Inflammatory macrophage treated with lipopolysaccharide for 1 hour (primary cell): ENCODE results near the gene PFDN1.

ENCODE experiments used
- DNase-seq, 2 donors: peaks; one replicate each; pipeline ENCODE4 v3.0.0-alpha.2; 2020 to 2022

Gene PFDN1

DNA sequence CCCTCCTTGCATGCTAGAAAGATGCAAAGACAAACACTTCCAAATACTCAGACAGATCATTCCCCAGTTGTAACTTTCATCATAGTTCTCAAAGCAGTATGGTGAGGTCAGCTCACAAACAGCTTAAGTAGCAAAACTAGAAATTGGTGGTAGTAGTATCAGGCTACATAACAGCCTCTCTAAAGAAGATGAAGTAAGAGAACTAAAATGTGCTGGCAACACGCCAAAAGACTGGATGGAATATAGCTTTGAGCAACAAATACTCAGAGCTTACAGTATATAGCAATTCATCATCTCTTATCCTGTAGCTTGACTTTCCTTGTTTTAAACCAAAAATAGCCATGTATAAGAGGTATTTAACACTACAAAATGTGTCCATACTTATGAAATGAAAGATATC lies 7.5 kb downstream of the PFDN1 start:
- DNase-seq: peak; percentile 38 to 70

DNA sequence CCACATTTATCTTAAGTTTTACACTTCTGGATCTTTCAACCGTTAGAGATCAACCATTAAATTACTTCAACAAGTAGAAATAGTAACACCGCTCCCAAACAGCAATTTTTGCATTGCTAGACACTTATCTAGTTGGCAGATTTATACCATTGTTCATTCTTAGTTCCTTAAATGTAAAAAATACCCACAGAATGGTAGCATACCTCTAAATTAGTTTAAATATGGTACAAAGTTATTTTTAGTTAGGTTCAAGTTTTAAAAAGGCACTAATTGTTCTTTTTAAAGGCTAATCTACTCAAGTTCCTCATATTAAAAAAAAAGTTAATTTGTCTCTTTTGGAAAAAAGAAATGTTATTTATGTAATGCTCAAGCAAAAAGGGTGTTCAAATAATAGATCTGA lies 8.1 kb downstream of the PFDN1 start:
- DNase-seq: no peak

GRCh38 chr5:140293849-140294100 lies 9.1 kb downstream of the PFDN1 start:
- no peak for DNase-seq

DNA sequence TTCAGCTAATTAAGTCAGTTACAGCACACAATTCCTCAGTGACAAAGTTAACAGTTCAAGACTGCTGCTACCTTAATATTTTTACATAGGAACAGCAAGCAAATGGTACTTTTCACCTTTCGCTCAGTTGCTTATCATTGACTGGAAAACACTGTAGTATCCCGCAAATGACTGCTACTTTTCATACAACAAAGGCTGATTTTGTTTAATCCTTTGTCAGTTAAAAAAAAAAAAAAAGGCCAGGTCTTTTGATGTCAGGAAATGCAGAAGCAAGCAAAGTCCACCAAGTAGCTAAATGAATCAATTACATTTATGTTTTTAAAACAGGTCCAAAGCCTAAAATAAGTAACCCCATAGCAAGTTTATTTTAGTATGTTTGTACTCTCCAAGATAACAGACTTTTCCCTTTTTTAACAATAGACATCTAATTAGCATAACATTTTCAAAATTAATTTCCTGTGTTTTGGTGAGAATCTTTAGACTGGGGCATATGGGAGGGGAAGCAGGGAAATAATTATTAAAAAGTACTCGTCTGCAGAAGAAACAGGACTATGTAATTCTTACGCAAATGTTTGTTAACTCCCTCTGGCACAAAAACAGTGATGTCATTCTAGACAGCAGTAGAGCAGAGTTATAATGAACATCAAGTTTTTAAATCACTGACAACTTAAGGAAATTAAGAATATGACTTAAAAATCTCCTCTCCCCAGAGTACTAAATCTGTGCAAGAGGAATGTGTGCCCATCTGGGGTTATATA lies 9.6 kb downstream of the PFDN1 start:
- DNase-seq: peak; percentile 39 to 49

DNA sequence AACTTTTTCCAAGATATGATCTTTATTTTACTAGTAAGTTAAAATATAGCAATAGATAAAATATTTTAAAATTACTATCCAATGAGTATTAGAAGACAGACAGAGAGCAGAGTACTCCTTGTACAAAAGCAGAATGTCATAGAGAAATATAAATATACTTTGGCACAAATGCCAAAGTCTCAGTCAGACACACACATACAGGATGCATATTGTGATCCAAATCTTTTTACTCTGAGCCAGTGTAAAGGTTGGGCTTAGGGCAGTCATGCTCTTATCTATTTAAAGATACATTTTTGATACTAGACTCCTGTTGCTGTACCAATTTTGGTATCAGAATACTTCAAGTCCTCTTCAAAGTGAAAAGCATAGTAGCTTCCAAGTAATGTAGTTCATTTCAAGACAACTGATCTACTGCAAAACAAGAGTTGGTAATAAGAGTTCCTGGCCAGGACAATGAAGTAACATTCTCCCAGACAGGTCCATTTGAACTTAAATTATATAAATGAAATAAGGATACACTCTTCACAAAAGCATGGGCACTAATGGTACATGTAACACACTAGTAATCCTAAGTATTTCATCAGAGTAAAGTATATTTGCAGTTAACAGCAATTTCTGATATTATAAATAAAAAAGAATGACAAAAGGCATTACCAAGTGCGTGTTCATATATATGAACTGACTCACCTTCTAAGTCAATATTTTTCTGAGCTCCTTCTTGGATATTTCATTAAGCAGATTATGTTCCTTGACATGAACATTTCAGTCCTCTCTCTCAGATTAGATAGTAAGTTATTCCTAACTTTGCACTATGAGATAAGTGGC lies 10.5 kb downstream of the PFDN1 start:
- no peak for DNase-seq

DNA sequence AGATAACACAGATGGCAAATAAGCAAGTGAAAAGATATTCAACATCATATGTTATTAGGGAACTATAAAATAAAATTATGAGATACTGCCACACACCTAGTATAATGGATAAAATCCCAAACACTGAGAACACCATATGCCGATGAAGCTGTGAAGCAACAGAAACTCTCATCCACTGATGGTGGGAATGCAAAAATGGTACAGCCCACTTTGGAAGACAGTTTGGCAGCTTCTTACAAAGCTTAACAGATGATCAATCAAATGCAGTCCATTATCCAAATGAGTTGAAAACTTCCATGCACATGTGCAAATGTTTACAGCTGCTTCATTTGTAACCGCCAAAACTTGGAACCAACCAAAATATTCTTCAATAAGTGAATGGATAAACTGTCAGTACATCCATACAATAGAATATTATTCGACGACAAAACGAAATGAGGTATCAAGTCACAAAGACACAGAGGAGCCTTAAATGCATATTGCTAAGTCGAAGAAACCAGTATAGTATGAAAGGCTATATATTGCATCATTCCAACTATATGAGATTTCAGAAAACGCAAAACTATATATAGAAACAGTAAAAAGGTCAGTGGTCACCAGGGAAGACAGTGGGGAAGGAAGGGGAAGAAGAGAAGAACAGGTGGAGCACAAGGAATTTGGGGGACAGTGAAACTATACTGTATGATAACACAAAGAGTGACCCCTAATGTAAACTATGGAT lies 14.9 kb downstream of the PFDN1 start:
- DNase-seq: no peak

GRCh38 chr5:140286424-140286823 lies 16.5 kb downstream of the PFDN1 start:
- no peak for DNase-seq

DNA sequence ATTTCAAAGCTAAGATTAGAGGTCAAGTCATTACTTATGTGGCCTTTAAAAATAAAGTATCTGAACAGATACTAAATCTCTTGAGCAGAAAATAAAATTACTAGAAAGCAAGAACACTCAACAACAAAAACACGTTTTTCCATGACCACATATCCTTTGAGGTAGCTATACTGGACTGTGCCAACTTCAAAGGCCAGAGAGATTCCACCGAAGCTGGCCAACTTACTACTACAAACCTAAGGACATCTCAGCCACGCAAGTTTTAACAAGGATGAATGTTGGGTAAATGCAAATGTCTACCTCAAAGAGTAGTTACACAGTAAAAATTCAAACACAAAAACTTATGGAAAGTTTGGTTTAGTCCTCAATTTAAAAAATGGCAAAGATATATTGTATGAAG lies 18.9 kb downstream of the PFDN1 start:
- DNase-seq: no peak

- no peak for DNase-seq
Observed at GRCh38 chr5:140282266-140282665, 20.6 kb downstream of the PFDN1 start.

GRCh38 chr5:140275837-140276236 lies 27.1 kb downstream of the PFDN1 start:
- no peak for DNase-seq

DNA sequence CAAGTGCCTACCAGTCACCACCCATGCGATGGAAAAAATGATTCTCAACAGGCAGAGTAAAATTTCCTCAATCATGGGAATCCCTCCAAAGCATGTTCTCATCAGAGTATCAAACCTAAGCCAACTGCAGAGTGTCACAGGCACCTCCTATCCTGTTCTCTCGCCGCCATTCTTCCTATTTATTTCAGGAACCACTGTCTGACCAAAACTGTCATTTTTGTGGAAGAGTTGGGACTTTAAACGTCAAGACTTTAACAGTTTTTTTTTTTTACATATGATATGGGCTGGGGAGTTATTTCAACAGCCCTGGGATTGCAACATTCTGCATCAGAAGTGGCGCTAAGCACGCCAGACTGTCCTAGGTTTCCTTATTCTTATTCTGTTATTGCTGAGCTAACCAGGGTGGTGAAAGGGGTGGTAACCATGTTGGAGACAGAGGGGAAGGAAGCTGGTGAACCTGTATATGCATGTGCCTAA lies 29.5 kb downstream of the PFDN1 start:
- peak; percentile 77 to 86 for DNase-seq

DNA sequence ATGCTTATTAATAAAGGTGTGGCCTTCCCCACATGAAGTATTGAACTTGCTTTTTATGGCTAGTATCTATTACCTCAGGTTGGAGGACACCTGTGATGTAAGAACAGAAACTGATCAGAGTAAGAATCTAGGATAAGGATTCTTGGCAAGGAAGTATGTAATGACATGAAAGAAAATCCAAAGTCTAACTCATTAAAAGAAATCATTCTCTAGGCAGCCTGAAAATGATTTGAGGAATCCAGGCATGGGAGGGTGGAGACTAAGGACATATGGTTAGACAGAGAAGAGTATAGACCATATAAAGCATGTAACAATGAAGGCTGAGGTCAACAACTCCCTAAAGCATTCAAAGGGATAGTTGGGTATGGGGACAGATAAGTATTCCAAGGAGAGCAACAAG lies 32.9 kb downstream of the PFDN1 start:
- DNase-seq: no peak

- DNase-seq: no peak
Observed at GRCh38 chr5:140267559-140268018, 35.3 kb downstream of the PFDN1 start.

DNA sequence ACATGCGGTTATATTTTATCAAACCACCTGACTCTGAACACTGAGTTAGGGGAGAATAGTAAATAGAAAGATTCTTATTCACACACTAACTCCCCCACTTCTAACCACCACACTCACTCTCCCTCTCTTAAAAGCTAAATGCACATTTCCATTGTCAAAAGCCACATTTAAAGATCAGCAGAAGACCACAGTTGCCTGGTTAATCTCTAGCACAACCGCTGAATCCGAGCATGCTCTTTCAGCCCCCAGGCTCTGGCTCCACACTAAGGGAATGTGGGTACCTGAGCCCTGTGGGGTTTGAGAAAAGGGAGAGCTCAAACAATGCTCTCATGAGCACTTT lies 35.7 kb downstream of the PFDN1 start:
- DNase-seq: no peak

GRCh38 chr5:140266471-140267200 lies 36.3 kb downstream of the PFDN1 start:
- no peak for DNase-seq

DNA sequence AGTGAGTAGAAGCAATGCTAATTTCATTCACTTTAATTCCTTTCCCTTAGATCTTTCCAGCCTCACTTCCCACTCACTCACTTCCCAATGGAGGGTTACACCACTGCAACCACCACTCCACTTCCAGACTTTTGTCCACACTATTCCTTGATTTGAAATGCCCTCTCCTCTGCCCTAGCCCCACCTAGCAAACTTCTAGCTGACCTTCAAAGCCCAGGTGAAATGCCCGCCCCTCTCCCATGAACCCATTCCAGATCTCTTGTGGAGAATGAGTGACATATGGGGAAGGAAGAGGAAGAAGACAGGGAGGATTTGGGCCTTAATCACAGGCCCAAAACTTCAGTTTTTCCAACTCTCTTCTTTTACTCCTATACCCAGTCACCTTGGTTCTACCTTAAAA lies 37.1 kb downstream of the PFDN1 start:
- DNase-seq: no peak

DNA sequence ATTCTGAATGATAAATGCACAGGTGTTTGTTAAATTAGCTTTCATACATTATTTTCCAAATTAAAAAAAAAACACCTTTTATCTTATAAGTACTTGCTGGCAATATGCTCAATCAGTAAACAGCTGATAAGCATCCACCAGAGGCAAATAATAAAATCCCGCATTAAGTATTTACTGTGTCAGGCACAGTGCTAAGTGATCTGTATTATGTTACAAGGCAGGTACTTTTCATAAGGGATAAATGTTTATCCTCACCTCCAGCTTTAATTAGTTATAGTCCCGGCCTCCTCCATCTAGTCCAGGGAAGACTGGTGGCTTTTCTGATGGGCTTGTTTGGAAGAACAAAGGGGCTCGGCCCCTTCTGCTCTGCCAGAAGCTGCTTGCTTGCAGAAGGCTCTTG lies 40.1 kb downstream of the PFDN1 start:
- DNase-seq: no peak

GRCh38 chr5:140262221-140262620 lies 40.7 kb downstream of the PFDN1 start:
- DNase-seq: no peak

GRCh38 chr5:140261403-140262171 lies 41.3 kb downstream of the PFDN1 start:
- peak; percentile 71 to 80 for DNase-seq

DNA sequence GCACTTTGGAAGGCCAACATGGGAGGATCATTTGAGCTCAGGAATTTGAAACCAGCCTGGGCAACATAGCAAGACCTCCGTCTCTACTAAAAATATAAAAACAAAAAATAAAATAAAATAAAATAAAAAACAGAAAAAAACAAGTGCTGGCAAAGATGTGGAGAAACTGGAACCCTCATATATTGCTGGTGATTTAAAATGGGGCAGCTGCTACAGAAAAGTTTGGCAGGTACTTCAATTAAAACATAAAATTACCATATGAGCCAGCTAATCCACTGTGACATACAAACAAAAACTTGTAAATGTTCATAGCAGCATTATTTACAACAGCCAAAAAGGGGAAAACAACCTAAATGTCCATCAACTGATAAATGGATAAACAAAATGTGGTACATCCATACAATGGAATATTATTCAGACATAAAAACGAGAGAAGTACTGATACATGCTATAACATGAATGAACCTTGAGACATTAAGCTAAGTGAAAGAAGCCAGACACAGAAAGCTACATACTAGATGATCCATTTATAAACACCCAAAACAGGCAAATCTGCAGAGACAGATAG lies 42.7 kb downstream of the PFDN1 start:
- no peak for DNase-seq

DNA sequence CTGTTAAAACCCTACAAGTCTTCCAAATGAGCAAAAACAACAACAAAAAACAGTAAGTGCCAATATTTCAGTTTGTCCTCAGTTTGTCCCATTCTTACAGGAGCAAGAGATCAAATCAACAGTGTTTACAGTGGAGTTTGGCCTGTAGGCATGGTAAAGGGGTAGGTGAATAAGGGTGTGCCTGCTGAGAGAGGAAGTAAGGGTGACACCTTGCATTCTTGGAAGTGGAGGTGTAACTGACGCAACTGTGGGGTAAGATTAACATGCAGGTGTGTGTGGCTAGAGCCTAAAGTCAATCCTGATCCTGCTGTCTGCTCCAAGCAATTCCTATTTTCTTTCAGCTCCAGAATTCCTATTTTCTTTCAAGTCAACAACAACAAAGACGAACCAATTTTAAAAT lies 43.4 kb downstream of the PFDN1 start:
- DNase-seq: no peak

- no peak for DNase-seq
Observed at GRCh38 chr5:140258873-140259272, 44.0 kb downstream of the PFDN1 start.
